ENCODE results near the gene SLC35G6. TPM values are rescaled to one million over a fixed set of nuclear protein-coding genes. Genes with fewer than 3 reads are reported as not detected.

Gene SLC35G6
- total and polyA plus RNA-seq, 2 of the 13 experiments (the other 11 are each of a cell fraction or from before 2014, with no cell fraction given) = 0.07 TPM; not detected in 1

GRCh38 chr17:7443499-7444485 lies 37.5 kb upstream of the SLC35G6 start:
- H3K9ac ChIP-seq (ENCODE audit: insufficient read depth, low read depth, low read length) = peak overlapping the region; percentile 75; the same call in 1 of the 2 replicates
- H3K36me3 ChIP-seq (replicated peaks in 1 of 2; ENCODE audit: control insufficient read depth in 1 of 2, insufficient read depth in 2 of 2, low read length in 2 of 2) = no peaks in the 10 kb centered on the region
- no peaks in the 10 kb centered on the region for H3K79me2 ChIP-seq (ENCODE audit: insufficient read depth, low read length)
- no peak overlapping the region for H3K4me3 ChIP-seq (replicated peaks in 1 of 3; ENCODE audit: insufficient read depth in 1 of 3, low read depth in 2 of 3, low read length in 3 of 3)
- TF ChIP-seq ELF4 (CRISPR knock-in tag; IDR thresholded peaks at IDR 0.05; ENCODE audit: borderline replicate concordance) (no peak), ZNF484 (CRISPR knock-in tag; IDR thresholded peaks at IDR 0.05; ENCODE audit: borderline replicate concordance, low read depth) (no peak), NONO (IDR thresholded peaks at IDR 0.05) (no peak), NONO (CRISPR knock-in tag; conservative IDR thresholded peaks at IDR 0.05) (no peak), ZNF24 (IDR thresholded peaks at IDR 0.05) (no peak)
- H3K9me3 ChIP-seq (ENCODE audit: low read length) = no peaks in the 10 kb centered on the region
- ChIA-PET POLR2A (interaction anchor here (1.0 to 3.7 kb wide), 4 partner anchors 9 to 243 kb away, joined by 3 to 48 read pairs (median 6); partner anchors contain the start of genes POLR2A, TMEM102, TMEM256 and TP53), CTCF (ENCODE audit: low intra/inter-chr PET ratio, low total read pairs) (no interaction called here)
- DNase-seq (ENCODE audit: low spot score) (no peak), FAIRE-seq (no peak), ATAC-seq (no peak)
- H3K27me3 ChIP-seq (ENCODE audit: control insufficient read depth in 1 of 2, insufficient read depth in 2 of 2, low read length in 2 of 2) = peaks cover 6 to 27% of the 10 kb centered on the region in 2 experiments; a peak in 4 of 5 replicates
- H3K4me1 ChIP-seq (ENCODE audit: insufficient read depth, low read length) = peaks cover 55% of the 10 kb centered on the region
- H3K27ac ChIP-seq (ENCODE audit: extremely low read length, insufficient read depth, low read length) = no peak overlapping the region
- no peaks in the 10 kb centered on the region for H4K20me1 ChIP-seq (ENCODE audit: insufficient read depth, low read length)
- no TSS peak for BruUV-seq (replicated peaks)
- intact Hi-C loops (cut with micrococcal nuclease; ENCODE audit: unreplicated experiment) (no loop called here), in situ Hi-C loops (cut with HindIII; ENCODE audit: extremely low pct_ligation_motif_present, low pct_unique_long_range_greater_than_20kb) (no loop called here)
- WGBS (ENCODE audit: low lambda C conversion rate) = 61% methylated on average over 7 of the region's 7 CpGs
- H3K4me2 ChIP-seq (ENCODE audit: low read depth, low read length) = peak overlapping the region; percentile 89
- no peak overlapping the region for H2AFZ ChIP-seq (ENCODE audit: low read length)

Data from HepG2 (cell line).